ENCODE results near the gene CYFIP1. TPM values are rescaled to one million over a fixed set of nuclear protein-coding genes. Genes with fewer than 3 reads are reported as not detected.

The CYFIP1 gene
- total RNA-seq, 1 experiment from 2014 or later, result 37.4 TPM

DNA sequence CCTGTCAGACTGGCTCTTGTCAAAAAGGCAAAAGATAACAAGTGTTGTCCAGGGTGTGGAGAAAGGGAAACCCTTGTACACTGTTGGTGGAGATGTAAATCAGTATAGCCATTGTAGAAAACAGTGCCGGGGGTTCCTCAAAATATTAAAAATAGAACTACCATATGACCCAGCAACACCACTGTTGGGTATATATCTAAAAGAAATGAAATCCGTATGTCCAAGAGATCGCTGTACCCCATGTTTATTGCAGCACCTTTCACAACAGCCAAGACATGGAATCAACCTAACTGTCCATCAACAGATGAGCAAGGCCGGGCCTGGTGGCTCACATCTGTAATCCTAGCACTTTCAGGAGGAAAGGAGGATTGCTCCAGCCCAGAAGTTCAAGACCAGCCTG is 6.2 kb downstream of the CYFIP1 start:
- in situ Hi-C loops (cut with HindIII; ENCODE audit: low pct_unique_long_range_greater_than_20kb, low sequenced_read_pairs), result no loop called here
- no peak for DNase-seq (ENCODE audit: low read depth)

DNA sequence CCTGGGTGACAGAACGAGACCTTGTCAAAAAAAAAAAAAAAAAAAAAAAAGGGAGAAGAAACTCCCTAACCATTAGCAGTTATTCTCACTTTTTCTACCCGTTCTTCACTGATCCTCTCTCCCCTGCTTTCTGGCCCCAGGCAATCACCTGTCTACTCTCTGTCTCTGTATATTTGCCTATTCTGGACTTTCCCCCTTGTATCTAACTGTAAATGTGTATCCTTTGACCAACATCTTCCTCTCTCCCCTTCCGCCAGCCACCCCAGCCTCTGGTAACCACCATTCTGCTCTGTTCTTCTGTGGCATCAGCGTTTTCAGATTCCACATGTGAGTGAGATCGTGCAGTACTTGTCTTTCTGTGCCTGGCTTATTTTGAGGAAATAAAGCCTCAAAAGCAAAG is 6.9 kb downstream of the CYFIP1 start:
- in situ Hi-C loops (cut with HindIII; ENCODE audit: low pct_unique_long_range_greater_than_20kb, low sequenced_read_pairs), result no loop called here
- DNase-seq (ENCODE audit: low read depth), result no peak

DNA sequence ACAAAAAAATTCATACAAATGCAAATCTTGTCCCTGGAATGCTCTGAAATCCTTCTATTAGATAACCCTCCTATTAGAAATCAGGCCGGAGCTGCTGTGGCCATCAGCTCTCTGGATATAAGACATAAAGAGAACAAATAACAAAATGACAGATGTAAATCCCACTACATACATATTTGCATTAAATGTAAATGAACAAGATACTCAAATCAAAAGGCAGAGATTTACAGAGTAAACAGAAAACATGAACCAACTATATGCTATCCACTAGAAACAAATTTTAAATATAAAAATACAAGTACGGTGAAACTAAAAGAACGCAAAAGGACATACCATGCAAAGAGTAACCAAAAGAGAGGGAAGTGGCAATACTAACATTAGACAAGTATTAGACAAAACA is 10.7 kb downstream of the CYFIP1 start:
- in situ Hi-C loops (cut with HindIII; ENCODE audit: low pct_unique_long_range_greater_than_20kb, low sequenced_read_pairs), result no loop called here
- no peak for DNase-seq (ENCODE audit: low read depth)

DNA sequence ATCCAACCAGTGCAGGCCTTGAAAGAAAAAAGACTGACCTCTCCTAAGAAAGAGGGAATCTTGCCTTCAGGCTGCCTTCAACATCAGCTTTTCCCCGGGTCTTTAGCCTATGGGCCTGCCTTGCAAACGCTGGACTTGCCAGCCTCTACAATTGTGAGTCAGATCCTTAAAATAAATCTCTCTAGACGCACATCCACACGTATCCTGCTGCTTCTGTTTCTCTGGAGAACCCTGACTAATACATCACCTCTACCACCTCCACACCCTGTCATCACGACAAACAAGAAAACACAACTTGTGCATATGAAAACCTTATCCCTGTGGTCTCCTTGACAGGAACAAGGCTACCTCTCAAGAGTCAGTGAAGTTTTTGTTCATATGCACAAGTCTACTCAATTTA is 11.8 kb downstream of the CYFIP1 start:
- no peak for DNase-seq (ENCODE audit: low read depth)
- in situ Hi-C loops (cut with HindIII; ENCODE audit: low pct_unique_long_range_greater_than_20kb, low sequenced_read_pairs), result no loop called here

DNA sequence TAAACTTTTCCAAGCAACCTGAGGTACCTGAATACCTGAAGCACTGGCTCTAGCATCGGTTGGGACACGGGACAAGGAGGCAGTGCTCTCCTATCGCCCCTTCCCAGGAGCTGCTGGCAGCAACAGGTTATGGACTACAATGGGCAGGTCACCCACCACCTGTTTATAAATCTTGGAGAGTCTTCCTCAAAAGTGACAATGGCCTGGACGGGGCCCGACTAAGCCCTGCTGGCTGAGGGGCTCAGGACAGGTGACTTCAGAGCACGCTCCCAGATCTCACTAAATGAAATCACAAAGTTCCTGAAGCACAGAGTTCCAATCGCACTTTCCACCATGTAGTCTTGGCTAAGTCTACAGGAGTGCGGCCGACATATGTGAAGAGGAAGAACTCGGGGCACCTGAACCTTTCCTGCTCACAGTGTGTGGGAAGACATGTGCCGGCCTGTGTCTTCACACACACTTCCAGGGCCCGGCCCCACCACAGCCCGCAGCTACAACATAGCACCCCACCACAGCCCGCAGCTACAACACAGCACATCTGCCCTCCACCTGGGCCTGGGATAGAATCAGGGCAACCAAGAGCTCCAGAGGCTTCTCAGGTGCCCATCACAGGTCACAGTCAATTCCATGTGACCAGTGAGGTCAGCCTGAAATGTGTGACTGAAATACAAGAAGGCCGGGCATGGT is 12.9 kb downstream of the CYFIP1 start:
- in situ Hi-C loops (cut with HindIII; ENCODE audit: low pct_unique_long_range_greater_than_20kb, low sequenced_read_pairs), result no loop called here

DNA sequence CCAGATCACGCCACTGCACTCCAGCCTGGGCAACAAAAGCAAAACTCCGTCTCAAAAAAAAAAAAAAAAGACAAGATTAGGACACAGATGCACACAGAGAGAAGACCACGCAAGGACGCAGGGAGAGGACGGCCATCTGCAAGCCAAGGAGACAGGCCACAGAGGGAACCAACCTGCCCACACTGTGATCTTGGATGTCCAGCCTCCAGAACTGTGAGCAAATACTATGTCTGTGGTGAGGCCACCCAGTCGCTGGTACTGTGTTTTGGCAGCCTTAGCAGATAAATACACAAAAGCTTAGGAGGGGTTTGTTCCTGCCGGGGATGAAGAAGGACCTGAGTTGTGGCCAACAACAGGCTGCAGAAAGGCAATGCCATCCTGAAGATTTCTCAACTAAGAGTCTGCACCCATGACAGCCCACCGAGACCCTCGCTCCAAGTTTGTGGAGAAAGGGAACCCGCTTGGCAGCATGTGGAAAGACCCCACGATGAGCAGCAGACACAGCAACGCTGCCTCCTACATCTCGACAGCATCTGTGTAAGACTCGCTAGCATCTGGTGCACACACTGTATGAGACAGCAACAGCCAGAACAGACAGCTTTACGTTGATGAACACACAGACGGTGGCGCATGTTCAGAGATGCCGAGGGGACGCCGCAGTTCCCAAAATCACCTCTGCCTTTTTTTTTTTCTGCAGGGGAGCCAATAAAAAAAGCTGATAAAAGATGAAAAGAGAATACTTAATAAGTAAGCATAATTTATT is 13.7 kb downstream of the CYFIP1 start:
- DNase-seq (ENCODE audit: low read depth), result no peak
- in situ Hi-C loops (cut with HindIII; ENCODE audit: low pct_unique_long_range_greater_than_20kb, low sequenced_read_pairs), result no loop called here

More for the DNA sequence above, 12.9 kb downstream of the CYFIP1 start:
- DNase-seq (ENCODE audit: low read depth), result no peak

DNA sequence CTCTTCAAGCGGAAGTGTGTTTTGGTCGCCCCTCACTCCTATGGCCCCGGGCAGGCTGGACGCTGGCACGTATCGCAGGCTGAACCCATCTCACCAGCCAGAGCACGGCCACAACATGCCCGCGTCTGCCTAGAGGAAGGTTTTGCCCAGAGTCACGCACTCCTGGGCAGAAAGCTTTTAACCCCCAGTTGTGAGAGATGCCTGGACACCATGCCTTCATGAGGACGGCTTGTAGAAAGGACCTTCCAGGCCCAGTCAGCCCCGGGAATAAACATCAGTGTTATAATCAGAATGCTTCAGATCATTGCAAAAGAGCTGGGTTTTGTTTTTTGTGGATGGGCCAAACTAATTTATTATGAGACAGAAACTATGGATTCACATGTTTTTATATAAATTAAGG is 16.5 kb downstream of the CYFIP1 start:
- in situ Hi-C loops (cut with HindIII; ENCODE audit: low pct_unique_long_range_greater_than_20kb, low sequenced_read_pairs), result no loop called here
- DNase-seq (ENCODE audit: low read depth), result no peak

DNA sequence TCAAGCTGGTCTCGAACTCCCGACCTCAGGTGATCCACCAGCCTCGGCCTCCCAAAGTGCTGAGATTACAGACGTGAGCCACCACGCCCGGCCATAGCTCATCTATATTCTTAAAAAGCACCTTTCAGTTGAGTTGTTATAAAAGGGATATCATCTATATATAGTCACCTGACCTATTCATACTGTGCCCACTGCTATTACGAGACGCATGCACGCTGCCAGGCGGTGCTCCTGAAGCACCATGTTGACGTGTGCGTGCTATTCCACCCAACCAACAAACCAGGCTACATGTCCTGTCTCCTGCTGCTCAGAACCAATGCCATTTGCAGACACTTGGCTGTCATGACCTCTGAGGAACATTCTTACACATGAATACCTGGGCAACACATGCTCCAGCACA is 17.6 kb downstream of the CYFIP1 start:
- no peak for DNase-seq (ENCODE audit: low read depth)
- in situ Hi-C loops (cut with HindIII; ENCODE audit: low pct_unique_long_range_greater_than_20kb, low sequenced_read_pairs), result no loop called here

DNA sequence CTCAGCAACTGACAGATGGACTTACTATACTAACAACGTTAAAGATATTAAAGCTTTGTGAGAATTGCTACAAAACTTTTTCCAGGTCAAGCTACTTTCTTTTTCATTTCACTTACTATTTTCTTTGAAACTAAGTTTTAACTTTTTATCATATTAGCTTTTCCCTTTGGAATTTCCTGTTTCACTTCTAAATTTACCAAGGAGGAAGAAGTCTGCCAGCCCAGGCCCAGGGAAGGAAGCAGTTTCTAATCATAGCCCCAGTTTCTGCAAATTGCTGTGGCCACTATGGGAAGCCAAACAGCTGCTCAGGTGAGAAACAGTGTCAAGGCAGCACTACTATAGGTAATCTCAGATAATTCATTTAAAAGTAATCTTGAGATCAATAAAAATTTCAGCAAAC is 18.4 kb downstream of the CYFIP1 start:
- in situ Hi-C loops (cut with HindIII; ENCODE audit: low pct_unique_long_range_greater_than_20kb, low sequenced_read_pairs), result no loop called here
- no peak for DNase-seq (ENCODE audit: low read depth)

DNA sequence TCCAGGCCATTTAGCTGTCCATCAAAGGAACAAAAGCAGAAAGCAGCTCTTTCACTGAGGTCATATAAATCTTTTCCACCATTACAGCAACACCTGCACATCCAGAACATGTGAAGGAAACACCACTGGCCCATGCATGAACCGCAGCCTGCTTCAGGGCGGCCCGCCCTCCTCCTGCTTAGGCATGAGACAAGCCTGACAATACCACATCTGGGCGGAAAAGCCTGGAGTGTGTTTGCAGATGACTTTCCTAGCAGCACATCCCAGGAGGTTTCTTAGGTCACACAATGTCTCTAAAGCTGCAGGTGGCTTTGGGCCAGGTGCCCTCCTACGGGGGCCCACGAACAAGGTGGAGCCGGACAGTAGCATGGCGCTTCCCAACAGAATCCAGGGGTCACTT is 19.6 kb downstream of the CYFIP1 start:
- in situ Hi-C loops (cut with HindIII; ENCODE audit: low pct_unique_long_range_greater_than_20kb, low sequenced_read_pairs), result no loop called here
- DNase-seq (ENCODE audit: low read depth), result no peak

DNA sequence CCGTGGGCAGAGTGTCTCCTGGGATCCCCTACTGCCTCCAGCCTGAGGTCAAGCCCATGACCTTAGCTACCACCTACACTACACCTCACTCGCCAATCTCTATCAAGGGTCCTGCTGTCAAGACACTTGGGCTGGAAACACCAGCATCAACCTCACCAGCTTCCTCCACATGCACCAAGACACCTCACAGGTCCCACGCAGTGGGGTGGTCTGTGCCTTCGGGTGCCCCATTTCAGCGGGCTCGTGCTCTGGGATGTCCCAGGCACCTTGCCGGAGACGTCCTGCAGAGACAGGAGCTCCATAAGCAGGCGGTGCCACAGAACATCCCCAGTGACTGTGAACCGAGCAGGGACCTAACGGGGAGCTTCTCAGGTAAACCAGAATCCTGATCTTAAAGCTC is 20.0 kb downstream of the CYFIP1 start:
- in situ Hi-C loops (cut with HindIII; ENCODE audit: low pct_unique_long_range_greater_than_20kb, low sequenced_read_pairs), result no loop called here
- no peak for DNase-seq (ENCODE audit: low read depth)

DNA sequence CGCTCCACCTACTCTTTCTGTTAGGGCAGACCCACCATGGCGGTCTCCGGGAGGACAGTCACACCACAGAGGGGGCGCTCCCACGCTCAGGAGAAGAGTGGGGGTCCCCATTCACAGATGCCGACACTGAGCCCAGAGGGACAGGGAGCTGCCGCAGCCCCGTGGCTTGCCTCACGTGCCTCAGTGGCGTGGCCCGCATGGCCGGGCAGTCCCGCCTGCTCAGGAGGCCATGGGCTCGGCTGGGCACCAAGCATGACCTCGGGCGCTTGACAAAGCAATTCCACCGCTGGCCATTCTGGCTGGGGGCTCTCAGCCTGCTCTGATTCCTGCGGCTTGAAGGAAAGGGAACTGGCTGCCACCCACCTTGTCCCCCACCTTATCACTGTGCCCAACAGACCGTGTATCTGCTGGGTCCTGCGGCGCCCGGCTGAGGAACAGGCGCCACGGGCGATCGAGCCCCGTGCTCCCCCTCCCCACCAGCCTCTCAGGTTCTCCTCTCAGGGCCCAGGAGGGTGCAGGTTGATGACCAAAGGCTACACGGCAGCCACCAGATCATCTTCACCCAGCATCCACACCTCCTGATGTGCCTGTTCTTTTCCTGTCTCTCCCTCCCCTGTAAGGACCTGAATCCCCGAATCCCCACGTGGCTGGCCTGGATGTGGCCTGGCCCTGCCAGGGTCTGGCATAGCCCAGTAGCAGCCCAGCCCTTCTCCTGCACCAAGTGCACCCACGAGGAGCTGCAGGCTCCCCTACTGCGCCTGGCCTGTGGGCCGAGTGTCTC is 20.7 kb downstream of the CYFIP1 start:
- in situ Hi-C loops (cut with HindIII; ENCODE audit: low pct_unique_long_range_greater_than_20kb, low sequenced_read_pairs), result no loop called here
- no peak for DNase-seq (ENCODE audit: low read depth)

DNA sequence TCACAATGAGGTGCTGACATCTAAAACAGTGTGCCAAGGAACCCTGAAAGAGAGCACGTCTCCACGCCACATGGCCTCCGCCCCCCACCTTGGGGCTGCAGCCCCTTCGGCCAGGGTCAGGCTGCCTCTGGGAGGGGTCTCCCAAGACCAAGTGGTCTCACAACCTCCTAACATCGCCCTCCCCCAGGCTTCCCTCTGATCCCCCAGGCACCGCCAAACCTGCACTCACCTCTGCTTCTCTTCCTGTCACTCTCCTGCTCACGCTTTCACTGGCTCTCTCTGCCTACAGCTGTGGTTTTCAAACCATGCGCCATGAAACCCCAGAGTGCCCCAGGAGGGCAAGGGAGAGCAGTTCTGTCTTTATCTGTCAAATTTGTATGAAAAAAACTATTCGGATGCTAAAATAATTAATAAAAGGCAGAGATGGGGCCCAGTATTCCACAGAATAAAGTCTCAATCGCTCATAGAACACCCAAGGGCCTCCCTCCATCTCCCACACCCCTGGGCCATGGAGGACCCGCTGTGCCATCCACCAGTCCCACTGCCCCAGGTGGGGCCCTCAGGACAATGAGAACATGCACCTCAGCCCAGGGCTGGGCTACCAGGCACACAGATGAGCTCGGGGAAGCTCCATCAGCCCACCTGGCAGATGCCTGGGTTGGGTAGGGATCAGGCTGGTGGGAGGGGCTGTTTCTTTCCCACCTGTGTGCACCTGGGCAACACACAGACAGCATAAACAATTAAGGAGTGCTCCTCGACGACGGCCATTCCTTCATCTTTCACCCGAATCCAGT is 21.5 kb downstream of the CYFIP1 start:
- no peak for DNase-seq (ENCODE audit: low read depth)
- in situ Hi-C loops (cut with HindIII; ENCODE audit: low pct_unique_long_range_greater_than_20kb, low sequenced_read_pairs), result no loop called here

DNA sequence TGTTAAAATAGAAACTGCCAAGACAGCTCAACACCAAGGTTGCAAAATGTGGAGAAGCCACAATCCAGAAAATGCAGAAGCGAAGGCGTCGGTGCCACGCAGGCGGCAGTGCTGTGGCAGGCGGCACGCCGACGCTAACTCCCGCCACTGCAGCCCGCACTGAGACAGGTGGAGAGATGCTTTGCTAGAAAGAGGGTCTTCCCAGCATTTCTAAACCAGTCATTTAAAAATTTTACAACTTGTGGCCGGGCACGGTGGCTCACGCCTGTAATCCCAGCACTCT is 23.2 kb downstream of the CYFIP1 start:
- in situ Hi-C loops (cut with HindIII; ENCODE audit: low pct_unique_long_range_greater_than_20kb, low sequenced_read_pairs), result no loop called here
- no peak for DNase-seq (ENCODE audit: low read depth)

DNA sequence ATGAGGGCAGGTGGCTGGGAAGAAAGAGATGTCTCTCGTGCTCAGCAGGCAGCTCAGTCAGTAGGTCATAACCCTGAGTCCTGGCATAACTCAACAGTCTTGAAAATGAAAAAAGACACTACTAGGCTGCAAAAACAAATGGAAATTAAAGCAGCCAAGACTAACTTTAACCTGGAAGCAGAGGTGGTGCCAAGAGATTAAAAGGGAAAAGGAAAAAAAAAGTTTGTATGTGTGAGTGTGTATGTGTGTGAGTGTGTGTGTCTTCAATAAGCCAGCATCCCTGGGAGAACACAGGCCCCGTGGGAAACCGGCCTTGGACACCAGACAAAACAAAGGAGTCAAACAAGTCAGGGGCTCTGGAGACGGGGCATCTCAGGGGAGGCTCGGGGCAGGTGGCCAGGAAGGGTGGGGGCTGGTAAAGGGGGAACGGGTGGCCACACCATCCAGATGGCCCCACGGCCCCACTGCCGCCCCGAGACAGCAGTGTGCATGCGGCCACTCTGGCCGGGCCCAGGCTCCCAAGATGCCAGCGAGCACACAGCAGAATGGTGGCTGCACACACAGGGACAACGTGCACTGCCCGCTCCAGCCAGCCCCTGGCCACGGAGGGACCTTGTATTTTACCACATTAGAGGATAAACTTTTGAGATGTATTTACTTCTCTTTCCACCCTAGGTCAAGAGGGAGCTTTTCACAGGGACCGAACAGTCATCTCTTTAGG is 23.8 kb downstream of the CYFIP1 start:
- in situ Hi-C loops (cut with HindIII; ENCODE audit: low pct_unique_long_range_greater_than_20kb, low sequenced_read_pairs), result no loop called here
- no peak for DNase-seq (ENCODE audit: low read depth)

DNA sequence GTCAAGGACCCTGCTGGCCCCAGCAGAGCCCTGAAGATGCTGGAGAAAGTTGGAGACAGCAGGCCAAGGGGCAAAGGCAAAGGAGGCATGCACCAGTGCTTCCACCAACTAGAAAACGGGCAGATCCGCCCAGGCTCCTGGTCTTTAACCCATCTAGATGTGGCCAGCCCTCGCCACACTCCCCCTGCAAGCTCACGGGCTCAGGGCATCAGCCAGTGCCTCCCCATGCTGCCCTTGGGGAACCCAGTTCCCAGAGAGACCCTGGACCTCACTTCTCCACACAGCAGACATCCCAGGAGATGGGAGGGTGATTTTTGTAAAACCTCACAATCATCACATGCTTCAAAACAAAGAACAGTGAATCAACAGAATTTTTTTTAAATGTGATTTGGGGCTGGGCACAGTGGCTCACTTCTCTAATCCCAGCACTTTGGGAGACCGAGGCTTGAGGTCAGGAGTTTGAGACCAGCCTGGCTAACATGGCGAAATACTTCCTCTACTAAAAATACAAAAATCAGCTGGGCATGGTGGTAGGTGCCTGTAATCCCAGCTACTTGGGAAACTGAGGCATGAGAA is 24.5 kb downstream of the CYFIP1 start:
- no peak for DNase-seq (ENCODE audit: low read depth)
- in situ Hi-C loops (cut with HindIII; ENCODE audit: low pct_unique_long_range_greater_than_20kb, low sequenced_read_pairs), result no loop called here

DNA sequence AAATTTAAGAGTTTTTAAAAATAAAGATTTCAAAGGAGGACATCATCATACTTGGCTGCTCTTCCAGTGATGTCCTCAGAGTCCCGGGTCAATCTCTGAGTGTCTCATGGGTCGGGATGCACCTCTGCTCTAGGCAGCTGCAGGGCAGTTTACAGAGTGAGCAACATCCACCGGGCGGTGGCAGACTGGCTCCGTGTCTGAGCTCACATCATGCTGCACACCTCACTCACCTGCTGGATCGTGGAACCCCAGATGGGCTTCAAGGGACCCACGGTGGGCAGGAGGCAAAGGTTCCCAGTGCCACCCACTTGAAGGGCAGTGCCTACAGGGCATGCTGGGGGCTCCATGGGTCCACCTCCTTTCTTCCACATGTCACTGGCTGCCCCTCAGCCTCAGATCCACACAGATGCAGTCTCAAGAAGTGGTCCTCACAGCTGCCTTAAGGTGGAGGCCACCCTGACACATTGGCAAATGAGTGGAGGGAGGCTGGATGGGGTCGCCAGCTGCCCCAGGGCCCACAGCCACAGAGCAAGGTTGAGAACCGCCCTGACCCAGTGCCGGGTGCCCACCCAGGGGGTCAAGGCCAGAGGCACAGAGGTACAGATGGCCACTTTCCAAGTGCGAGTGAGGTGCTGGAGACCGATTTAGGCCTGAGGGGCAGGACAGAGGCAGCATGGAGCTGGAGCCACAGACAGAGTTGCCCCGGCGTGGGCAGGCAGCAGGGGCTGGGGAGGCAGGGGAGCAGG is 25.2 kb downstream of the CYFIP1 start:
- in situ Hi-C loops (cut with HindIII; ENCODE audit: low pct_unique_long_range_greater_than_20kb, low sequenced_read_pairs), result no loop called here
- DNase-seq (ENCODE audit: low read depth), result no peak
